Fibroblast of gingiva (primary cell): ENCODE measurements around the gene PLA2G15.
"Not testable (repeated sequence)": the region's sequence is repeated elsewhere in the genome, so short reads cannot be mapped to it uniquely, and the experiment has no call there.

ENCODE experiments used
- DNase-seq: peaks from one replicate; pipeline ENCODE4 v3.0.0-alpha.2; 2011; ENCODE audit warnings: low read depth

The PLA2G15 gene

DNA sequence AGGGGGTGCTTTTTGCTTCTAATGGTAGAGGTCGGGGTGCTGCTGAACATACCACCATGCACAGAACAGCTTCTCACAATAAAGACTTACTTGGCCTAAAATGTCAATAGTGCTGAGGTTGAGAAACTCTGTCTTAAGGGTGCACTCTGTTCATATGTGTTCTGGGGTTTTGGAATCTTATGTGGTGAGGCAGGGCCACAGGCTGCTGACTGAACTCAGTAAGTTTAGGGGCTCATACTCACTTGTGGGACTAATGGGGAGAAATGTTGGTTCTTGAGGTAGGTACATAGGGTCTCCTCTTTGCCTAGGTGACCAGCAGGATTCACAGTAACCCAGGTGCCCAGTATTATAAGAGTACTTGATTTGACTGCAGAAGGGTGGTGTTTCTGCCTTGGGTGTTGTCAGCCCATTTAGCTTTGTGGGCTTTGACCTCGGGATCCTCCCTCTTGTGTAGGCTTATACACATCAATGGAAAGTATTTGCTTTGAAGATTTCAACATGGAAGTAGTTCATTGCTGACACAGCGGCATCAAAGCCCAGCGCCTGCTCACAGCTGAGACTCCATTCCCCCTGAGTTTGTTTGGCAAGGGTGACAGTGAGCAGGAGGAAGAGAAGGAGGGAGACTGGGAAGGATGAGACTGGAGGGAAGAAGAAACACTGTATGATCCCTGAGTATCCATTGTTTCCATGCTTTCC, 36.3 kb downstream of the PLA2G15 start:
- DNase-seq = no peak

DNA sequence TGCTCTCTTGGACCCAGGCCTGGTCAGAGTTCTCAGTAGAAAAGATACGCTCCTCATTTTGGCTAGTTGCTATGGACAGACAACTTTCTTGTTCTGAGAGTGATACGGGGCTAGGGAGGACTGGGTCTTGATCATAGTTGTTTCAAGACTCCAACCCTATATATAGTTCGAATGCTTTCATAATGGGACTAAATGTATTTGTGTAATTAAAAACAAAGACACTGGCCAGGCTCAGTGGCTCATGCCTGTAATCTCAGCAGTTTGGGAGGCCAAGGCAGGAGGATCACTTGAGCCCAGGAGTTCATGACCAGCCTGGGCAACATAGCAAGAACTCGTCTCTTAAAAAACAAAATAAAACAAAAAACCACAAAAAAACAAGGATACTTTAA, 36.9 kb downstream of the PLA2G15 start:
- DNase-seq = no peak

DNA sequence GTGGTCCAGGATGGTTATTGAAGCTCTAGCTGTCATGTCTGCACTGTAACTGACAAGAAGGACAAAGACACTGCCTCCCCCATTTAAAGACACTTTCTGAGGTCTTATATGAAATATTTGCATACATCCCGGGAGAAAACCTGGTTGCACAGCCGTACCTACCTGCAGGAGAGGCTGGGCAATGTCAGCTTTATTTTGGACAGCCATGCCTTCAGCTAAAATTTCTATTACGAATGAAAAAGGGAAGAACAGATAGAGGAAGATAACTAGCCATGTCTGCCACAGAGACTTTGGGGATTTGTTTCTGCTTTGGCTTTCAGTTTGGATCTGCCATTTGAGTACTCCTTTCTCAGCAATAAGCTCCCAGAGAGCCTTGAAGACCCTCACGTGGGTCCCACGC, 38.2 kb downstream of the PLA2G15 start:
- no peak for DNase-seq

DNA sequence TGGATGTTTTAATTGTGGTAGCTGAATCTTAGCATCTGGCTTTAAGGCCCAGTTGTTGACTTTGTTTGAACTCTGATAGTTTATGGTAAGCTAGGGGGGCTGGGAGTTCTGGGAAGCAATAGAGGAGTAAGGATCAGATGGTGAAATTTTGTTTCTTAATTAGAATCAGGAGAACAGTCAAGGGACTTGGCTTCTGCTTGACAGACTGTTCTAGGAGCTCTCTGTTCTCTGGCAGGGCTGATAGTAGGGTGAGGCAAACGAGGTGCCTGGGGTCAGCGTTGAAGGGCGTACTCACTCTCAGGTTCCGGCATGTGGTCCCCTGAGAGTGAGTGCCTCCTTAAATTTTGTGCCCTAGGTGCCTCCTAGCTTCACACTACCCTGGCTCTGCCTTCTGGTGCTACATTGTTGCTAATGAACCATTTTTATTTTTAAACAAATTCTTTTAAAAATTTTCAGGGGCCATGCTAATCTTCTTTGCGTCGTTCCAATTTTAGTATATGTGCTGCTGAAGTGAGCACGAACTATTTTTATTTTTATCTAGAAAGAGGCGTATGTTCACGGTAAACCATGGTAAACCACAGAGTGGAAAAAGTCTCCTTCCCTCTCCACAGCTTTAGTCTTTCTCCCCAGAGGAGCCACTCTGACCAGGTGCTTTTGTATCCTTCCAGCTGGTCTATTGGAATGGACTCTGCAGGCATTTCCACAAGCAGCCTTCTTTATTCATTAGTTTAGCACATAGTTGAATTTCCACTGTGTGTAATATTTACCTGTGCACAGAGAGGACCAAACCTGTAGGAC, 38.8 kb downstream of the PLA2G15 start:
- DNase-seq = peak; percentile 81

DNA sequence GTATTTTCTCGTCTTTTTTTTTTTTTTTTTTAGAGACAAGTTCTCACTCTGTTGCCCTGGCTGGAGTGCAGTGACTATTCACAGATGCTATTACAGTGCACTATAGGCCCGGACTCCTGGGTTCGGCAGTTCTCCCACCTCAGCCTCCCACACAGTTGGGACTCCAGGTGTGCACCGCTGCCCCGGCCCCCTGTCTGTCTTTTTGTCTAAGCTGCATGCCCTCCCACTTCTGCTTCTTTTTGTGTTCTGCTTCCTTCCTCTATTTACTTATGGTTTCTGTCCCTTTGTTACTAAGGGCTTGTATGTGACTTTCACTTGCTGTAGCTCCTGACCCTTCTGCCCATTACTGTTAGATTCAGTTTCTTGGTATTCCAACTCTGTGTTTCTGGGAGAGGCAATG, 39.7 kb downstream of the PLA2G15 start:
- DNase-seq = no peak

DNA sequence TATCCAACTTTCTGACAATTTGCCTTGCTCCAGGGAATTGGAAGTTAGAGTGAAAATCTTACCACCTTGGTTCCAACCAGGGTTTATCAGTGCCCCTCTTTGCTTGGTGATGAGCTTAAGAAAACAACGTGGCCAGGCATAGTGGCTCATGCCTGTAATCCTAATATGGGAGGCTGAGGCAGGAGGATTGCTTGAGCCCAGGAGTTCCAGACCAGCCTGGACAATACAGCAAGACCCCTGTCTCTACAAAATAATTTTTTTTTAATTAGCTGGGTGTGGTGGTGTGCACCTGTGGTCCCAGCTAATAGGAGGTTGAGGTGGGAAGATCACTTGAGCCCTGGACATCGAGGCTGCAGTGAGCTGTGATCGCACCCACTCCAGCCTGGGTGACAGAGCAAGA, 40.5 kb downstream of the PLA2G15 start:
- DNase-seq = no peak

DNA sequence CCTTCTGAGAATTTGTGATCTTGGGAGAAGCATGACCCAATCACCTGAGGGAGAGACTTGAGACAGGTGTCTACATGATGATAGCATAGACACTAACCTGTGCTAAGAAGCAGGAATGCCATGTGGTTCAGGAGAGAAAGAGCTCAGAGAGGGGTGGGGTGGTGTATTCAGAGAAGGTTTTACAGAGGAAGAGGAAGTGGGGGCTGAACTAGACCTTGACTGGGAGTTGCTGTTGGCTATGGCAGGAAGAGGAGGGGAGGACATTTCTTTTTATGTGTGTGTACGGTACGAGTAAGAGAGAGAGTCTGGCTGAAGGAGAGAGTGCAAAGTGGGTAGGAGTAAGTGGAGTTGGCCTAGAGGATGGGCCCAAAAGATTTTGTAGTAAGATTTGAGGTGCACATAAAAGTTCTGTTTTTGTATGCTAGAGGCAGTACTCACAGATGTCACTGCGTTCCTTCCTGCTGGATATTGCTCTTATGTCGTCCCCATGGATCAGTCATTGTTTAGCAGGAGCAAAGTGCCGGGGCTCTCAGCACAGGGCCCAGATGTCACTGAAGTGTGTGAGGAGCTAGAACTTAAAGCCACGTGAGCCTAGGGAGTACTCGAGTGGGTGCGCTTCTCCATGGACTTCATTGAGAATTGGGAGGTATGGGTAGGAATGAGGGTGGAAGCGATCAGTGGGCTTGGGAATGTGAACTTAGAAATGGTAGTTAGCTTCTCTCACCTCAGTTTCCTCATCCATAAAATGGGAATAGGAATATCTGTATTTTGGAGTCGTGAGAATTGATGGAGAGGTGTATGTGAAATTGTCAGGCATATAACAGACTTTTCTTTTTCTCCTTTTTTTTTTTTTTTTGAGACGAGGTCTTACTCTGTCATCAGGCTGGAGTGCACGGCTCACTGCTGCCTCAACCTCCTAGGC, 41.2 kb downstream of the PLA2G15 start:
- no peak for DNase-seq

DNA sequence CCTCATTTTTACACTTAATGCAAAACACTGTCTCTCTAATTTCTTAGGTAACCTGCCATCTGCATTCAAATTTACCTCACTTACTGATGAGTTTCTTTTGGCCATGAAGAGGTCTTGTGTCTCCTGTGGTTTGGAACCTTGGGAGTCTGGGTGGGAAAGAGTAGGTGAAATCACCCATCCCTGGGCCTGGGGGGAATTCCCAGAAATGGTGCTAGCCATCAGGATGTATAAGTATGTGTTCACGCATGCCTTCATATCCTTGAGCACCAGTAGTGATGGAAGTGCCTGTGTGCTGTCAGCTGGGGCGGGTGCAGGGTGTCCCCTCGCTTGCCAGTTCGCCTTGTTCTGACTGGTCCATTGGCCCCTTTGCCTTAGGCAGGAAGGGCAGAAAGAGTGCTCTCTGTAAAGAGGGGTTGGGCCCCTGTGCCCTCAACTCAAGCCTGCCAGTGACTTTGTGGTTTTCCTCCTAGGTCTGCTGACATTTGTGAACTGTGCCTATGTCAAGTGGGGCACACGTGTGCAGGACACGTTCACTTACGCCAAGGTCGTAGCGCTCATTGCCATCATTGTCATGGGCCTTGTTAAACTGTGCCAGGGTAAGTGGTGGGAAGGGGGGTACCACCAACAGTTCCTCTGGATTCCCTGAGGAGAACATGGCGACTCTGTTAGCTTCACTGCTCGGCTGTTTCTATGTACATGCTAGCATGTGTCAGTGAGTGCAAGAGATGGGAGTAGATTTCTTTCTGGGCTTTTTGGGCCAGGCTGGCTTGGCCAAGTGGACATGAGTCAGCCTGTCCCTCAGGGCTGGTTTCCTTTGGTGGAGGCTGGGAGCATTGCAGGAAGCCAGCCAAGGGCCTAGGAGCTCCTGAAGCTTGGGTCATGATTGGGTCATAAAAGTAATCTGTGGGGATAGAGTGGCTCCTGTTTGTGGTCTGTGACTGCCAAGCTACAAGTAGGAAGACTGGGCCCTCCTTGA, 42.4 kb downstream of the PLA2G15 start:
- peak; percentile 94 for DNase-seq

DNA sequence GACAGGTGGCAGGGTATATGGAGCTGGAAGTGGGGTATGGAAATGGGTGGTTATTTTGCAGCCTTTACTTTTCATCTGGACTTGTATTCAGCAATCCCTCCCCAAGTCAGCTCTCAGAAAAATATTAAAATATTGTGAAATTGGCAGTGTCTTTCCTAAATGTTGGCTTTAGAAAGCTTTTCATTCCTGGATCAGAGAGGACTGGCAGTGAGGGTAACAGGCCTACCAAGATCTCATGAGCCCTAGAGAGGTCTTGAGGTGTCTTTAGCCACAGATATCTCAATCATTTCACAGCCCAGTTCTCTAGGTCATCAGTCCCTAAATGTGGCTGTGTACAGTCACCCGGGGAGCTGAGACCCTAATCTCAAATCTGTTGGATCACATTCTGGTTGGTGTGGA, 43.1 kb downstream of the PLA2G15 start:
- no peak for DNase-seq

DNA sequence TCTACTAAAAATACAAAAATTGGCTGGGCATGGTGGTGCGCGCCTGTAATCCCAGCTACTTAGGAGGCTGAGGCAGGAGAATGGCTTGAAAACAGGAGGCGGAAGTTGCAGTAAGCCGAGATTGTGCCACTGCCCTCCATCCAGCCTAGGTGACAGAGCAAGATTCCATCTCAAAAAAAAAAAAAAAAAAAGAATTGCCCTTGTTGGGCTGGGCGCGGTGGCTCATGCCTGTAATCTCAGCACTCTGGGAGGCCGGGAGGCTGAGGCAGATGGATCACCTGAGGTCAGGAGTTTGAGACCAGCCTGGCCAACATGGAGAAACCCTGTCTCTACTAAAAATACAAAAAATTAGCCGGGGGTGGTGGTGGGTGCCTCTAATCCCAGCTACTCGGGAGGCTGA, 43.6 kb downstream of the PLA2G15 start:
- not testable (repeated sequence) for DNase-seq

DNA sequence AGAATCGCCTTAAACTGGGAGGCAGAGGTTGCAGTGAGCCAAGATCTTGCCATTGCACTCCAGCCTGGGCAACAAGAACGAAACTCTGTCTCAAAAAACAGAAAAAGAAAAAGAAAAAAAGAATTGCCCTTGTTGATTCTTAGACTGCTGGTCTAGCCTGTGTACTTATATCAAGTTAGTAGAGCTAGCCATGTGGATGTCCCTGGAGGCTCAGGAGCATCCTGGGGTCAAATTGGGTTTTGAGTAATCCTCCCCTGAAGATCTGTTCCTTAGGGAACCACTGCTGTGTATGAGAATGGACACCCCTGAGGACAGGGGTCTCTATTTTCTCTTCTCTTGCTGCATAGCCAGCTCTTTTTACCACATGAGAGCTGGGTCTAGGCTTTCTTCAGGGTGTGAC, 44.0 kb downstream of the PLA2G15 start:
- no peak for DNase-seq

DNA sequence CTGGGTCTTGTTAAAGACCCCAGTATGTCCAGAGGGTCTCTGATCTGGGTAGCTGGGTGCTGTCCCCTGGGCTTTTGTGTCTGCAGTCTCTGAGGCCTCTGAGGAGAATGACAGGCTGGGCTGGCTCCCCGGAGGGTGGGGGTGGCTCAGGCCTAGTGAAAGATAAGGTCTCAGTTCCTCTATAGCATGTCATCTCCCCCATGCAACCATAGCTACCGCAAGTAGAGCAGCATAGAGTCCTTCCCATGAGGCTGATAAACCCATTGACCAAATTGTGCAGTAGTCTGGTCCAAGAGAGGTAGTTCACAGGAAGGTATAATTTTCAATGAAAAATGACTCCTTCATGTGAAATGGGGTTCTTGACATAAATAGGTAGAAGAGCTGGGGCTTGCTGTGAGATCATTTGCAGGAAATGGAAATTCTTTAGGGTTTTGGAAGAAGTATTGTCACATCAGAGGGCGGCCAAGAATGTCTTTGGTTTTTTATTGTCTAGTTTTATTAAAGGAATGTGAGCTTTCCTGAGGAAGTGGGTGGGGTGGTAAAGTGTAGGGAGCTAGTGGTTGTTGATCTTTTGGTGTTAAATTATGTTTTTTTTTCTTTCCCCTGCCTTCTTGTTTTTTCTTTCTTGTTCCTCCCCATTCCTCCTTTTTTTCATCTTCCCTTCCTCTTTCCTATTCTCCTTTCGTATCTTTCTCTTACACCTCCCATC, 44.6 kb downstream of the PLA2G15 start:
- DNase-seq = no peak

DNA sequence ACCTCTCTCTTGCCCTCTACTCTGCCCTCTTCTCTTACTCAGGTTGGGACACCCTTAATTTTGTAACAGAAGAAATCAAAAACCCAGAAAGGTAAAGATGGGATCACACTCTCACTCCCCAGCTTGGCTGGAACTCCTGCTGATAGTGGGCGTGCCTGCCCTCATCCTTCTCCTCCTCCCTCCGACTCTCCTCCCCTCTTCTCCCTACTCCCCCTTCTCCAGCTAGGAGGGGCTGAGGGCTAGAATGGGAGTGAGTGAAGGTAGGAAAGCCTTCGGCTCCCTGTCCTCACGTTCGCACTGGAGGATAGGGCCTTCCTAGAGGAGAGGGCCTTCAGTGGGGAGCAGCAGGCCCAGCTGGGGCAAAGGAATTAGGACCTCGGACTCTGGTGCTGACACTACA, 45.3 kb downstream of the PLA2G15 start:
- DNase-seq = no peak

DNA sequence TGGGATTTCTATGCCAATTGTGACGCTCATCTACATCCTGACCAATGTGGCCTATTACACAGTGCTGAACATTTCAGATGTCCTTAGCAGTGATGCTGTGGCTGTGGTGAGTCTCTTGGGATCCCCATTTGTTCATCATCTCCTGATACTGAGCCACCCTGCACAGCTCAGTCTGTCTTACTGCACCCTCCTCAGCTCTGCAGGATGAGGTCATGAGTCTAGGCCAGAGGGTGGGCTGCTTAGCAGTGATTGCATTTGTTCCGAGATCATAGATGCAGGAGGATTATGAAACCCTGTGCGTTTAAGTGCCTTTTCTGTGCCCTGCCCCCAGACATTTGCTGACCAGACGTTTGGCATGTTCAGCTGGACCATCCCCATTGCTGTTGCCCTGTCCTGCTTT, 46.1 kb downstream of the PLA2G15 start:
- DNase-seq = peak; percentile 38

DNA sequence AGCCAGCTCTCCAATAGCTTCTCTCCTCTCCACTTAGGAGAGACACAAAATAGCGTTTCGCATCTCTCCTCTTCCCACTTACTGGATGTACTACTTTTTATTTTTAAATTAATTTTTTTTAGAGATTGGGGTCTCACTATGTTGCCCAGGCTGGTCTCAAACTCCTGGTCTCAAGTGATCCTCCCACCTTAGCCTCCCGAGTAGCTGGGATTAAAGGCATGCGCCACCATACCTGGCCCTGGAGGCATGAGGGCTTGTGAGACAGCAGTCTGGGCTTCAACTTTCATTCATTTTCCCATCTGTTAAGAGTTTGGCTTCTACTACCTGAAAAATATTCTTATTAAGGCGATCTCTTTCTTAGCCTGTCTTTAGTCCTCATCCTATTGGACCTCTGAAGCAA, 47.3 kb downstream of the PLA2G15 start:
- no peak for DNase-seq

DNA sequence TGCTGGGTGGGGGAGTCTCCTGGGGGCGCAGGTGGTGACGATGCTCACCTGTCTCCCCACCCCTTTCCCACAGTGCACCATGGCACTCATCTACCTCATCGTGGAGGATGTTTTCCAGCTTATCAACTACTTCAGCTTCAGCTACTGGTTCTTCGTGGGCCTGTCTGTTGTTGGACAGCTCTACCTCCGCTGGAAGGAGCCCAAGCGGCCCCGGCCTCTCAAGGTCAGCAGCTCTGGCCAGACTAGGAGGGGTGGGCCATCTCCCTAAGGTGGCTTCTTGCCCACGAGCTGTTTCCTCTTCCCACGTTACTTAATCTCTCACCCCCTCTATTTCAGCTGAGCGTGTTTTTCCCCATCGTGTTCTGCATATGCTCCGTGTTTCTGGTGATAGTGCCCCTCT, 51.1 kb downstream of the PLA2G15 start:
- no peak for DNase-seq

DNA sequence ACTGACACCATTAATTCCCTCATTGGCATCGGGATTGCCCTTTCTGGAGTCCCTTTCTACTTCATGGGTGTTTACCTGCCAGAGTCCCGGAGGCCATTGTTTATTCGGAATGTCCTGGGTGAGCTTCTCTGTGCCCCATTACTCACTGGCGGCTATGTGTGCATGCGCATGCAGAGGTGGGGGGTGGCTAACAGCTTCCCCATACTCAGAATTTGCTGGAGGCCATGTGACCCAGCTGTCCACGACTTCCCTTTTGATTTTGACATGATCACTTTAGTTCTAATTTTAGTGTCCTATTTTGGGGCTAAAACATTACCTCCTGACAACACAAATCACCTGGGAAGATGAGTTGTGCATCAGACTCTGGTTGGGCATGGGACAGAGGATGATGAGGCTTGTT, 51.5 kb downstream of the PLA2G15 start:
- no peak for DNase-seq

DNA sequence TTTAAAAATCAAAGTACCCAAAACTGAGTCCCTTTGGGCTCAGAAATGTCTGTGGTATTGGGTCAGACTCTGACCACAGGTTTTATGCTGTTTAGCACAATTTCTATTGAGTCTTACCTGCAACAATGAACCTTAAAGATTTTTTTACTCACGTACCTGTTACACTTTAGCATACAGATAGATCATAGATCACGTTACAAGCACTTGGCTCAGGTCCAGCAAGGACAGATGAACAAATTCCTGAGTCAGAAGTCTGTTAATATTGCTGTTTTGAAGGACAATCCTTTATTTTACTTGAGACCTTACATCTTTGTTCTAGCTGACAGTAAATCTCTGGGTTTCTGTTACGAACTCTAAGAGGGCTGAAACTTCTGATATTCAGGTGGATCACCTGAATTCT, 52.7 kb downstream of the PLA2G15 start:
- DNase-seq = no peak

DNA sequence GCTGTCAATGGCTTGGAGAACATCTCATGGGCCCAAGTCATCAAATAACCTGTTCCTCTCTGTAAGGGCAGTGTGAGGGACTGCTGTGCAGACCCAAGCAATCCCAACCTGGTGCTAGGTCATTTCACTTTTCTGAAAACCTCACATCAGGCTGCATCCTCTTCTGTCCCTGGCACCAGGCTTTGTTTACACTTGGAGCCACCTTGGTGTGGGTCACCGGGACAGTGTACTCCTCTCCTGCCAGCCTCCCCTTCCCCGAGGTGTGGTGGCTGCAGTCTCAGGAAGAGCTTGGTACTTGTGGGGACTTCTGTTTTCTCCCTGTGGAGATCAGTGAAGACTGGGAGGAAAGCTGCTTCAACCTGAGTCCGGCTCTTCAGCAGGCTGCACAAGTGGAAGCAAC, 53.1 kb downstream of the PLA2G15 start:
- DNase-seq = no peak

DNA sequence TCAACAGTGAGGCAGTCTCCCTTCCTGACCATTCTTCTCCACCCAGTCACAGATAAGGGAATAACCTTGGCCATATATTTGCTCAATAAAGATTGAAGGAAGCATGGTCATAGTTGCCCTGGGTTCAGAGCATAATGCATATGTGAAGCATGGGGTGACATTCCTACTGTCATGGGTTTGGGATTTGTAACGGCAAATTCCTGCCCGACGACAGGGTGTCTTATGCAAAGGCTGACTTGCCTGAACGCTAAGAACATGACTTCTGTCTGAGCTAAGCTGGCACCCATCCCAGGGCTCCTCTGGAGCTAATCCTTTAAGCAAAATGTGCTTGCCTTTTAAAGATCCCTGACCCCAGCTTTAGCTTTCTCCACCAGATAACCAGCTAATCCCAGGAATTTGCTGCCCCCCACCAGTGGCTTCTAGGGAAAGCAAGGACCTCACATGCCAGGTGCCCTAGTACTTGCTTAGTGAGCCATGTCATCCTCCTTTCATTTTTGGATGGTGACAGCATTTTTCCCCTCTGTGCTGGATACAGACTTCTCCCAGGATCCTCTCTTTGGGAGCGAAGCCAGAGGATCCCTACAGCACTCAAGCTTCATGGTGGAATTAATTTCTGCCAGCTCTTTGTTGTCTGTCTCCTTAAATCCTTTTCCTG, 53.9 kb downstream of the PLA2G15 start:
- peak; percentile 81 for DNase-seq
